Mucosa of gallbladder (tissue), 1 donor: ENCODE measurements around the gene IL36B. TPM values are rescaled to one million over a fixed set of nuclear protein-coding genes. Genes with fewer than 3 reads are reported as not detected.
"Not testable (repeated sequence)": the region's sequence is repeated elsewhere in the genome, so short reads cannot be mapped to it uniquely, and the experiment has no call there.

ENCODE experiments used
- DNase-seq: peaks from one replicate; pipeline ENCODE4 v3.0.0-alpha.2; 2020; ENCODE audit warnings: low spot score
- total RNA-seq: library from RNA; stranded (reverse); gene quantifications from one replicate; pipeline ENCODE4 v1.2.1, GENCODE V29; 2021
- donor health status: DM: no; HTN: no; CAD: no.

The IL36B gene
- not detected for total RNA-seq

DNA sequence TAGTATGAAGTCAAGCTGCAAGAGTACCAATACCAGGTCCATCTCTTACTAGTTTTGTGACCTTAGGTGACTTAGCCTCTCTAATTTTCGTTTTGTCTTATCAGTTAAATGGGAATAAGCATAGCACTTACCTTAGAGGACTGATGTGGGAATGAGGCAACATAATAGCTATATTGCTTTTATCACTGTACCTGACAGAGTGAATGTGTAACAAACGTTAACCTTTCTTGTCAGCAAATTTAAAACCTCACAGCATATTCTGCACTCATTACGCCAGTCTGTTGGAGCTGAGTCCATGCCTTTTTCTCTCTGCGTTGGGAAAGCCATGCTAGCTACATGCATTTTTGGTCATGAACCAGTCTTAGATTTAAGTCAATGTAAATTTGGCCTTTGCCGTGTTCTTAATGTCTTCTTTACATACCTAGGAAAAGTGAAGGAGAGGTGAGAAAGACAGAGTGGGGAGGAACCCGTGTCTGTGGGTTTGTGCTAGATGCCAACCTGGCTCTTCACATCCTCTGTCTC lies at the start of gene IL36B:
Gene IL36B (minus strand): TSS at position 472 of the 522 bp plus-strand sequence.
- no peak for DNase-seq

DNA sequence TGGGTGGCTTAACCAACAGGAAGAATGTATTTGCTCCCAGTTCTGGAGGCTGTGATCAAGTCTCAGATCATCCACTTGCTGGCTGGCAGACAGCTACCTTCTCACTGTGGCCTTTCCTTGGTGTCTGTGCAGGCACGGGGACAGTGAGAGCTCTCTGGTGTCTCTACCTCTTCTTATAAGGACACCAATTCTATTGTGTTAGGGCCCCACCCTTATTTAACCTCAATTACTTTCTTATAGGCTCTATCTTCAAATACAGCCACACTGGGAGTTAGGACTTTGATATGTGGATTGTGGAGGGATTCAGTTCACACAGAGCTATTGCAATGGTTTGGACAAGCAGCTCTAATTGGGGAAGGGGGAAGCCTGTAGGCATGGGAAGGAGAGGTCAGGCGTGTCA lies 49.5 kb upstream of the IL36B start:
- DNase-seq, result no peak

DNA sequence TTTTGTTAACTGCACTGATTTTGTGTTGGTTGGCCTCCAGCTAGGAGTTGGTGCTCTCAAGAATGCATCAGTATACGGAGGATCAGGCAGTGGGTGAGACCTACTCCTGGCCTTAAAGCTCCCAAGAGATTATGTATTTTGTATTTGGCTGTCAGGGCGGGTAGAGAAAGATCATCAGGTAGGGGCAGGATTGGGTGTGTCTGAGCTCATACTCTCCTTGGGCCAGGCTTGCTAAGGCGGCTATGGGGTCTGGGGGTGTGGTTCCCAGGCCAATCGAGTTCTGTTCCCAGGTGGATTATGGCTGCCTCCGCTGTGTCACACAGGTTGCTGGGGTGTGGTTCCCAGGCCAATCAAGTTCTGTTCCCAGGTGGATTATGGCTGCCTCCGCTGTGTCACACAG lies 45.9 kb upstream of the IL36B start:
- DNase-seq, result no peak

DNA sequence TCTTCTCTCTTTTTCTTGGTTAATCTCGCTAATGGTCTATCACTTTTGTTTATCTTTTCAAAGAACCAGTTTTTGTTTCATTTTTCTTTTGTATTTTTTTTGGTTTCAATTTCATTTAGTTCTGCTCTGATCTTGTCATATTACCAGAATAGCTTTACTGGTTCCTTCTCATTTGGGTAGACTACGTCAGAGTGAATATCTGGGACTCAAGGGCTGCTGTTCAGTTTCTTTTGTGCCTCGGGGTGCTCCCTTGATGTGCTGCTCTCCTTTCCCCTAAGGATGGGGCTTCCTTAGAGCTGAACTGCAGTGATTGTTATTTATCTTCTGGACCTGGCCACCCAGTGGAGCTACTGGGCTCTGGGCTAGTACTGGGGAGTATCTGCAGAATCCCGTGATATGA lies 45.4 kb upstream of the IL36B start:
- no peak for DNase-seq

DNA sequence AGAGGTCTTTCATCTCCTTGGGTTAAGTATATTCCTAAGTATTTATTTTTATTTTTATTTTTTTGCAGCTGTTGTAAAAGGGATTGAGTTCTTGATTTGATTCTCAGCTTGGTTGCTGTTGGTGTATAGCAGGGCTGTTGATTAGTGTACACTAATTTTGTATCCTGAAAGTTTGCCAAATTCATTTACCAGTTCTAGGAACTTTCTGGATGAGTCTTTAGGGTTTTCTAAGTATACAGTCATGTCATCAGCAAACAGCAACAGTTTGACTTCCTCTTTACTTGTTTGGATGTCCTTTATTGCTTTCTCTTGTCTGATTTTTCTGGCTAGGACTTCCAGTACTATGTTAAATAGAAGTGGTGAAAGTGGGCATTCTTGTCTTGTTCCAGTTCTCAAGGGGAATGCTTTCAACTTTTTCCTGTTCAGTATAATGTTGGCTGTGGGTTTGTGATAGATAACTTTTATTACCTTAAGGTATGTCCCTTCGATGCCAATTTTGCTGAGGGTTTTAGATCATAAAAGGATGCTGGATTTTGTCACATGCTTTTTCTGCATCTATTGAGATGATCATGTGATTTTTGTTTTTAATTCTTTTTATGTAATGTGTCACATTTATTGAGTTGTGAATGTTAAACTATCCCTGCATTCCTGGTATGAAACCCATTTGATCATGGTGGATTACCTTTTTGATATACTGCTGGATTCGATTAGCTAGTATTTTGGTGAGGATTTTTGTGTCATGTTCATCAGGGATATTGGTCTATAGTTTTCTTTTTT lies 44.4 kb upstream of the IL36B start:
- DNase-seq, result not testable (repeated sequence)

DNA sequence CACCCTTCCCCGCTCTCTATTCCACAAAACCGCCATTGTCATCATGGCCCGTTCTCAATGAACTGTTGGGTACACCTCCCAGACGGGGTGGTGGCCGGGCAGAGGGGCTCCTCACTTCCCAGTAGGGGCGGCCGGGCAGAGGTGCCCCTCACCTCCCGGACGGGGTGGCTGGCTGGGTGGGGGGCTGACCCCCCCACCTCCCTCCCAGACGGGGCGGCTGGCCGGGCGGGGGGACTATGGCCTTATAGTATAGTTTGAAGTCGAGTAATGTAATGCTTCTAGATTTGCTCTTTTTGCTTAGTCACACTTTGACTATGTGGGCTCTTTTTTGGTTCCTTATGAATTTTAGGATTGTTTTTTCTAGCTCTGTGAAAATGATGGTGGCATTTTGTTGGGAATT lies 43.6 kb upstream of the IL36B start:
- DNase-seq, result not testable (repeated sequence)

DNA sequence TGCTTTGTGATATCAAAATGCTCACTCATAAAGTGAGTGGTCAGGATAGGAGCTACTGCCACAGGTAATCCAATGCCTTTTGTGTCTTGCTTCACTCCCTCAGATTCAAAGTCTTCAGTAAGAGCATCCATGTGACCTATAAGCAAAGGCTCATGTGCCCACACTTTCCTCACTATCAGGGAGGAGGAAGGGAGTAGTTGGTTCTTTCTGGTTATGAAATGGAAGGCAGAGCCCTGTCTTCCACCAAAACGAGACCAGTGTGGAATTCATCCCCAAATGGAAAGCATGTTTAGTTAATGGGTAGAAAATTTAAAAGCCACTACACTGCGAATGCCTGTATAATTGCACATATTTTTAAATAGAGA lies 40.9 kb upstream of the IL36B start:
- no peak for DNase-seq

DNA sequence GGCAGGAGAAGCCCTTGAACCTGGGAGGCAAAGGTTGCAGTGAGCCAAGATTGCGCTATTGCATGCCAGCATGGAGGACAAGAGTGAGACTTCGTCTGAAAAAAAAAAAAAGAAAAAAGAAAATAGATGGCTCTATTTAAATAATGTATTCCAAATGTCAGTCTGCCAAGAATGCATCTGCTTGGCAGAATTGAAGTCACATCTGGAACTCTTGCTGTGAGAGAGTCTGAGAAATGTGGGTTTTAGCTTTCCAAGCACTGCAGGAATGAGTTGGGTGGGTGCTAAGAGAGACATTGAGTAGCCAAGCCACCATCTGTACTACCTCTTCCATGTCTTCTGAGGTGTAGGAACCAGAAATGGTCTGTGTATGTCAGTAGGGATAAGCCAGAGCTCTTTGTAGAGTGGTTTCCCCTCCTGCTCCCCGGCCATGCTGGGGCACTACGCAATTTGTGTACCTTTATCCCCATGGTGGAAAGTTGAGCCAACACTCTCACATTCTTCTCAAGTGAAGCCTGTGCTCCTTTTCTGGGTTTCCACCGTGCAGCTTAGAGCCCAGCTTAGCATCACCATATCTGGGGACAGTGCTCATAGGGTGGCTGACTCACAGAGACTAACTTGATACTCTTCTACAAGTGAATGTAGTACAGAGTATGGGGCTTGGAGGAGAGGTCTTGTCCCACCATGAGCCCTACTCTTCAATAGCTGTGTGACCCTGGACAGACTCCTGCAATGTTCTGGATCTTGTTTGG lies 40.4 kb upstream of the IL36B start:
- DNase-seq, result no peak

DNA sequence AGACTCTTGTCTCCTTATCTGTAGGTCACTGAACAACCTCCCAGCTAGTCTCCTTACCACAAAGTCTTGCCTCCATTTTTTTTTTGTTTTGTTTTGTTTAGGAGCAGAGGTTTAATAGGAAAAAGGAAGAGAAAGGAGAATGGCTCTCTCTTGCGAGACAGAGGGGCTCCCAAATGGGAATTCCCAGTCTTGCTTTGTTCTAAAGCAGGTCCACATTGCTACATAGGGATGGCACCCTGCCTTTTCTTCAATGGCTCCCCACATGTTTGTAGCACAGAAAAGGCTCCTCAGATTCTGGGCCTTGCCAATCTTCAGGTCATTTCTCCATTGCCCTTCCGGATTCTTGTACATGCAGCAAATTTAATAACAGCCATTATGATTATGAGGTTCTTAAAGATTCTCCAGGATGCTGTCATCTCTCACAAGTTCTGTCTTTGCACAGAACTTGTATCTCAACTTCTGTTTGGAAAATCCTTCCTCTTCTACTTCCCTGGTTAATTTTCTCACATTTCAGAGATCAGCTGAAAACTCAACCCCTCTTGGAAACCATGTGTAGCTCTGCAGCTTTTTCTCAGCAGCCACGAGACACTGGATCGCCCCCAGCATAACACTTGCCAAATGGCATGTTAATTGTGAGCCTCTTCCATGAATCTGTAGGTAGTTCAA lies 38.7 kb upstream of the IL36B start:
- no peak for DNase-seq

DNA sequence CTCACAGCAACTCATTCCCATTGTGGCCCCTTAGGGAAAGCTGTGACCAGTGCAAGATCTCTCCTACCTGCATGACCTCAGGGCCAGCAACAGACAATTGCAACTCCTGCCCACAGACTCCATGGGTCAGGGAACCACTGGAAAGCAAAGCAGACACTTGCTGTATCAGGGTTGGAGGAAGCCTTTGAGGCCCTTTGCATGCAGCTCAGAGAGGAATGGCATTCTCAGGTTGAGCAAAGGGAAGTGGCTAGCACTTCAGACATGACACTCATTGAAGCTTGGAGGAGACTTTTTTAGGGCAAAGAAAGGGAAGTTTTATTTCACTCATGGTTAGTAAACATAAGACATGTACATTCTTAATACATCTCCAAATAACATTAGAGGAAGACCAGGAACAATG lies 37.2 kb upstream of the IL36B start:
- no peak for DNase-seq

DNA sequence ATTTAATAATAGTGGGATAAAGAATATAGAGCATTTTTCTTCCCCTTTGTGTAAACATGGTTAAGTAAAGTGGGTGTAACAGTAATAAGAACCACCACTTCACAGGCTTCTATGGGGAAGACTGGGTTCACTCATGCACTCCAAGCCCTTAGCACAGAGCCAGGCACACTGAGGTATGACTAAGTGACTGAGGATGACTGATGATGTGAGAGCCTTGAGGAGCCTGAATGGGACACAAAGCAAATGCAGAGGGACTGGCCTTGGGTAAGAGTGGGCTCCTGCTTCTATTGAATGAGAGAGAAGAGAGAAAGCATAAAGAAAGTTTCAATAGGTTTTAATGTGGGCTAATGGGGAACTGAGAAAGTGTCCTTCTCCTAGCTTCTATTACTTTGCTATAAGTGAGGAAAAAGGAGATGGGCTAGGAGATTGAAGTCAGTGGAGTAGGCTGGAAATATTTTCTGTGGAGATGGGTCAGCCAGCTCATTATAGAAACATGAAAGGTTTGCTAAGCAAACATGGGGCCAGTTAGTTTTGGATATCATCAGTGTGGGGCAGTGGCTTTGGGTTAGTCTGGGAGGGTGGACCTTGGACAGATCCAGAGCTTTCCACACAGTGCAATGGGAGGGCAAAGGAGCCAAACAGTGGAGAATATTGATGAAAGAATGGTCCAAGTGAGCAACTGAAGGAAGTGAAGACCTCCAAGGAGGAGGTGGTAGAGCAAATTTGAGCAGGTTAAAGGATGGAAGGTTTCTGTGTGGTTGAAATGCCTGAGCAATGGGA lies 35.7 kb upstream of the IL36B start:
- no peak for DNase-seq

DNA sequence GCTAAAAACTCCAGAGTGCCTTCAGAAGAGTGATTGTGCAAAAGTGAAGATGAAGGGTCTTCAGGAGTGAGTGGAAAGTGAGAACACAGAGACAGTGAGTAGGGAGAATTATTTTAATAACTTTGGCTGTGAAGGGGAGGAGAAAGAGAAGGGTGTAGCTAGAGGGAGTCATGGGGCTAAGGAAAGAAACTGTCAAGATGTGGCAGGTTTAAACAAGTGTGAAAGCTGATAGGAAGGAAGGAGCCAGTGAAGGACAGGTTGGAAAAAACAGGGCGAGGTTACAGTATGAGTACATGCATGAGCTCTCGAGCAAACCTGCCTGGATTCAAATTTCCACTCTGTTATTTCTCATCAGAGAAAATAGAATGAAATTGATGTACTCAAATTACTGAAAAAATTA lies 32.9 kb upstream of the IL36B start:
- no peak for DNase-seq

DNA sequence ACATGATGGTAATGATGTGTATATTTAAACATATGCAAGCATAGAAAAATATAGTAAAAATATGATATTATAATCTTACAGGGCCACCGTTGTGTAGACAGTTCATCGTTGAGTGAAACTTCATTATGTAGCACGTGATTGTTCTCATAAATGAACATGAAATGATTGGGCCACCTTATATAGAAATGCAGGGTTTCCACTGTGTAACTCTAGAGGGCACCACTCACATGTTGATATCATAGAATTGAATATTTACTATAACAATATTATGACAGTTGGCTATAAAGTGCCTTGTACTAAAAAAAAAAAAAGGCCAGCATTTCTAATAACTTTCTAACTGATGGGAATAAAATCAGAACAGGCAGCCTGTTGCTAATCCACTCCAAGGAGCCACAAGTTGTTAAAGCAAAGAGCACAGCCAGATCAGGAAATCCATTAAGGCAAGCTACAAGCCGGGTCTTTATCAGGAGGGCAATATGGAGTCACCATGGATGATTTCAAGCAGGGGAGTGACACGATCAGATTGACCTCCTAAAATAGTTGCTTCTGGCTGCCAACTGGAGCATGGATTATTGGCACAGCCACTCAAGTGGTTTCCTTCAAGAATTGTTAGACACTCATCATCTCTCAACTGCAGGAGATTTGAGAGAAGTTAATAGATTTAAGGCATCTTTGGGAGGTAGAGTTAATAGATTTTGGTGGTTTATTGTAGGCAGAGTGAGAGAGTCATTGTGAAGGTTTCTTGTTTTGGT lies 31.8 kb upstream of the IL36B start:
- no peak for DNase-seq

DNA sequence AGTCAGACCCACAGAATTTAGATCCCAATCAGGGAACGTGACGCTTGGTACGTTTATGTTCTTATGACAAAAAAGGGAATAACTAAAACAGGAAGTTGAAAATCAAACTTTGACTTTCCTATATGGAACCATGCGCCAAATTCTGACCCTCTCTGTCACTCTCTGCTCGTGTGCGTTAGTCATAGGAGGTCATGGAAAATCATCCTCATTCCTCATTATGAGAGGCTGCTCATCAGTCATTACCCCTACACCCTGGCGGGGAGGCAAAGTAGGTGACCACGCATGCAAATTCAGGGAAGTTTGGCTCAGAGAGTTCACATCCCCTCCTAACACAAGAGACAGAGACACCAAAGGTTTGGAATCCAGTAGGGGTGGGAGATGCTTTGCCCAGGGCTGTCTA lies 30.6 kb upstream of the IL36B start:
- DNase-seq, result no peak

DNA sequence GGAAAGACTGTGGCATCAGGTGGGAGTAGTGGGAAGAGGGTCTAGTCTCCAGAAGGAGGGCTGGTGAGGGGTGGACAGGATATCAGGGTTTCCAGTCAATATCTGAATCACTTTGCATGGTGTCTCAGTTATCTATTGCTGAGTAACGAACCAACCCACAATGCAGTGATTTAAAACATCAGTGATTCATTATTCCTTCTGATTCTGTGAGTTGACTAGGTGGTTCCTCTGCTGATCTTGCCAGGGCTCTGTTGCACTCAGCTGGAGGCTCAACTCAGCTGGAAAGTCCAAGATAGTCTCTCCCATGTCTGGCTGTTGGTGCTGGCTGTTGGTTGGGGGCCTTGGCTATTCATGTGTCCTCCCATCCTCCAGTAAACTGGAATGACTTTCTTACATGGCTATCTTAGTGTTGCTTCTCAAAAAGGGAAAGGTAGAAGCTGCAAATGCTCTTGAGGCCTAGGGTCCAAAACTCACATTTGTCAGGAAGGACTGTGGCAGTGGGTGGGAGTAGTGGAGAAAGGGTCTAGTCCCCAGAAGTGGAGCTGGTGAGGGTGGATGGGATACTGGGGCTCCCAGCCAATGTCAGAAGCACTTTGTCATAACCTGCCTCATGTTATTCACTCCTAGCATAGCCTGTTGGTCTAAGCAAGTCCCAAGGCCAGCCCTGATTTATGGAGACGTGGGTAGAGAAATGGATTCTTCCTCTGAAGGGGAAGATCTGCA lies 29.0 kb upstream of the IL36B start:
- DNase-seq, result no peak

DNA sequence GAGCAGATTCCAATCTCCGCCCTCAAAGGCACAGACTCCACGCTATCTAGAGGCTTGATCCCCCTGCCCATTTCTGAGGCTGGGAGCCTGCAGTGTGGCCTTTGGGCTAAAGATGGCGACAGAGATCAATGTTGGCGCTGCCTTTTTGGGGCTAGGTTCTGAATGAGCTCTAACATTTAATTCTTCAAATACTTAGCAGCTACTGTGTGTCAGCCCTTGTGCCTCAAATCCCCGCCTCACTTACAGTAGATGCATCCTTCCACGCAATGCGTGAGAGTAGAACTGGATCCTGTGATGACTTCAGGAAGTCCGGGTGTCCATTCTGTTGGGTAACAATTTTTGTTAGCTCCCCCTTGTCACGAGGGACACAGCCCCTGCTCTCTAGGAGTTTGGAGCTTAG lies 27.5 kb upstream of the IL36B start:
- DNase-seq, result no peak

DNA sequence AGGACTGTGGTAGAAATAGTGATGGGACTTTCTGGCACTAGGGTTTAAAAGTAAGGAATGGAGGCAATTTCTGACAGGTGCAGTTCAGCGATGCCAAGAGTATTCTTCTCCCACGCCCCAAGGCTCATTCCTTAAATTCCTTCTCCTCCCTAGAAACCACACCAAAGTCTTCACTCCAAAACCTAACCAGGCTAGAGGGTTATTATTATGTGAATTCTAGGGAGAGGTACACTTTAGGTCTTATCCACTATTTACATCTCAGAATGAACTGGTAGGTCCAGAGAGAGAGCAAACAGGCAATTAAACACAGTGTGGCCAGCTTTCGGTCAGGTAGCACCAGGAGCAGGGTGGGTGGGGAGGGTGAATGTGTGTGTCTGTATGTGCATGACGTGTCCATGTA lies 26.5 kb upstream of the IL36B start:
- no peak for DNase-seq

DNA sequence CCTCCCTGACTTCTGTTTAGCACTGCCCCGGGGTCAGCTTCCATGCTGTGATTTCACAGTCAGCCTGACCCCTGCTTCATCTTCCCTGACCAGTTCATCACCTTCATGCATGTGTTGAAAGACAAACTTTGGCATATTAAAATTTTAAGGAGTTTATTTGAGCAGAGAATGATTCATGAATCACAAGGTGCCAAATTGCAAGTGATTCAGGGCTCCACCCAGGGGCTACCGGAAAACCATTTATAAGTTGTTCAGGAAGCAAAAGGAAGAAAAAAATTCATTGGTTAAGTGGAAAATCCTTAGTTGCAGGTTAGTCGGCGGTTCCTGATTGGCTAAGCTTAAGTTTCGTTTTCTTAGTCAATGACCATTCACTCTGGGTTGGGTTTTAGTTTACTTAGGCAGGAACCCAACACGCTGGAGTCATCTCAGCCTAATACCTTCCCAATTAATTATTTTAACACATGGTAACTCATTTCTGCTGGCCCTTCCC lies 25.7 kb upstream of the IL36B start:
- DNase-seq, result peak; percentile 76

DNA sequence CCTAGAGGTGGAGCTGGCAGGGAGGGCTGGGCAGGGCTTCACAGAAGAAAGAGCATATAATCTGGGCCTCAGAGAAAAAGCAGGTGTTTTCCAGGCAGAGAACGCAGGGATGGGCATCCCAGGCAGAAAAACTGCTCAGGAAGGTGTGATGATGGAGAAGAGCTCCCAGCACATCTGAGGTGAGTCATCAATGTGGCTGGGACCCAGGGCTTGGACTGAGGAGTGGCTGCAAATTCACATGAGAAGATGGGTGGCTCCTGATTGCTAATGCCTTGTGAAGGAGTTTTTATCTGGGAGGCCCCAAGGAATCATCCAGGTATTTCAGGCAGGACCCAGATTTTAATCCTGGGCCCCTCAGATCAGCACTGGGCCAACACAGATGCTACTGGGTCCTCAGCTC lies 25.3 kb upstream of the IL36B start:
- DNase-seq, result peak; percentile 56

DNA sequence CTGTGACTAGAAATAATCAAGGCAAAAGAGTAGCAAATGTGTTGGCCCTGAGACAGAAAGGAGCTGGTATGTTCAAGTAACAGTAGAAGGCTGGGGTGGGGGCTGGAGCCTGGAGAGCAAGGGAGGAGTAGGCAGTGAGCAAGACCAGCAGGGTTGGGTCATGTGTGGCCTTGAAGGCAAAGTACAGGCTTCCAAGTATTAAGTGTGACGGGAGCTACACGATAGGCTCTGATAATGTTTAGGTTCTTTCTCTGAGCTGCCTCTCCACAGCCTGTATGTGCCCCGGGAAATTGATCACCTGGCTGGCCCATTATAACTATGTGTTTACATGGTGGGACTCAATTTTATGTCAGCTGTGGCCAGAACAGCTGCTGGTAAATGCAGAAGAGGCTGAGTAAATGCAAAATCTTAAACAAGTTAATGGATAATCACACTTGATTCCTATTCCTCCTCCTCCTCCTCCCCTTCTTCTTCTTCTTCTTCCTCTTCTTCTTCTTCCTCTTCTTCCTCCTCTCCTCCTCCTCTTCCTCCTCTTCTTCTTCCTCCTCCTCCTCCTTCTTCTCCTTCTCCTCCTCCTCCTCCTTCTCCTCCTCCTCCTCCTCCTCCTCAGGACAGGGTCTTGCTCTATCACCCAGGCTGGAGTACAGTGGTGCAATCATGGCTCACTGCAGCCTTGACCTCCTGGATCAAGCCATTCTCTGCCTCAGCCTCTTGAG lies 24.4 kb upstream of the IL36B start:
- no peak for DNase-seq
